ENCODE results near the gene GNAI2.

The GNAI2 gene

DNA sequence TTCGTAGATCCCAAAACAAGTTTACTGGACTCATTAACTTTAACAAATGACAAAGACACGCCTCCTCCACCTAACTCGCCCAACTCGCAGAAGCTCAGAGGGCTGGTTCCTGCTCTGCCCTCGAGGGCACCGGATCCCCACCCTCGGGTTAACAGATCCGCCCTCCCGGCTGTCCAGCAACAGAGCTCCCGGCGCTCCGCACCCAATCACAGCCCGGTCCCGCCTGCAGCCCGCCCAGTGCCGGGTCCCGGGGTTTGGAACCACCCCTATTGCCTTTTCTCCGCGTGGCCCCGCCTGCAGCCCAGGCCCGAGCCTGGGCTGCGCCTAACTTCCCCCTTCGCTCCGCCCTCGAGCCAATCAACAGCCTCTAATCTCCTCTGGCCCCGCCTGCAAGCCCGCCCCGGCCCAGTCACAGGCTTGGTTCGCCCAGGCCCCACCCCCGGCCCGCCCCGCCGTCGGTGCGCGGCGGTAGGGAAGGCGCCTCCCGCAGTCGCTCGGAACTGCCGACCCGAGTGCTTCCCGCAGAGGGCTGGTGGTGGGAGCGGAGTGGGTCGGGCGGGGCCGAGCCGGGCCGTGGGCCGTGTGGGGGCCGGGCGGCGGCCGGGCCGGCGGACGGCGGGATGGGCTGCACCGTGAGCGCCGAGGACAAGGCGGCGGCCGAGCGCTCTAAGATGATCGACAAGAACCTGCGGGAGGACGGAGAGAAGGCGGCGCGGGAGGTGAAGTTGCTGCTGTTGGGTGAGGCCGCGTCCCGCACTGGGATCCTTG, at the start of gene GNAI2:
GNAI2 (plus strand) TSS at position 489 of the 768 bp plus-strand sequence; CDS start at position 621, 132 bp downstream.
- DNase-seq (ENCODE audit: low spot score), result peak; percentile 99

DNA sequence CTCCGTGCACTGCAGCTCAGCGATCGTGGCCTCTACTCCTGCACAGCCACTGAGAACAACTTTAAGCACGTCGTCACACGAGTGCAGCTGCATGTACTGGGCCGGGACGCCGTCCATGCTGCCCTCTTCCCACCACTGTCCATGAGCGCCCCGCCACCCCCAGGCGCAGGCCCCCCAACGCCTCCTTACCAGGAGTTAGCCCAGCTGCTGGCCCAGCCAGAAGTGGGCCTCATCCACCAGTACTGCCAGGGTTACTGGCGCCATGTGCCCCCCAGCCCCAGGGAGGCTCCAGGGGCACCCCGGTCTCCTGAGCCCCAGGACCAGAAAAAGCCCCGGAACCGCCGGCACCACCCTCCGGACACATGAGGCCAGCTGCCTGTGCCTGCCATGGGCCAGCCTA, 48.3 kb upstream of the GNAI2 start:
- no peak for DNase-seq (ENCODE audit: low spot score)

DNA sequence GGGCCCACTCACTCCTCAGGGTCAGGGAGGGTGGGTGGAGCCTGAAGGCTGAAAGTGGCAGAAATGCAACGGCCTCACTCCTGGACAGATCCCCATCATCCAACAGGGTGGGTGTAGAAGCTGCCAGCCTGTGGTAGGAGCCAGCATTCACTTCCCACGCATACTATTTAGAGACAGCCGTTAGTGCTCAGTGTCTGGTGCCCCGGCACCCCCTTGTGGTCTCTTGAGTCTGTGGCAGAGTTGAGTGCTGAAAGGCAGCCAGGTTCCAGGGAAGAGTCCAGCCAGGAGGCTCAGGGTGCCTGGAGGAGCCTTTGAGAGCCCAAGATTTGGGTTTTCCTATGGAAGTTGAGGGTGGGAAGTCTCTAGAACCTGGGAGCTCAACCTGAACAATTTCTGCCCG, 46.7 kb upstream of the GNAI2 start:
- DNase-seq (ENCODE audit: low spot score), result peak; percentile 81

DNA sequence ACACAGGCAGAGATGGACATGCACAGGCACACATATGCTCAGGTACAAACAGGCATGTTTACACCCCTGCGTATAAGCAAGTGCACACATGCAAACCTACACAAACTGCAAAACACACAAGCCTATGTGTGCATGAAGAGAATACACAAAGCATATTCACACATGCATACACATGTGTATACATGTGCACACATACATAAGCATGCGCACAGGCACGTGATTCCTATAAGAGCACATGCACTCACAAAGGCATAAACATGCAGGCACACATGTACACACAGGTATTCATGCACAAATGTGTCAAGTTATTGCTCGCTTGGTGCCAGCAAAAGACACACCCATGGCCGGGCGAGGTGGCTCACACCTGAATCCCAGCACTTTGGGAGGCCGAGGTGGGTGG, 46.0 kb upstream of the GNAI2 start:
- no peak for DNase-seq (ENCODE audit: low spot score)

DNA sequence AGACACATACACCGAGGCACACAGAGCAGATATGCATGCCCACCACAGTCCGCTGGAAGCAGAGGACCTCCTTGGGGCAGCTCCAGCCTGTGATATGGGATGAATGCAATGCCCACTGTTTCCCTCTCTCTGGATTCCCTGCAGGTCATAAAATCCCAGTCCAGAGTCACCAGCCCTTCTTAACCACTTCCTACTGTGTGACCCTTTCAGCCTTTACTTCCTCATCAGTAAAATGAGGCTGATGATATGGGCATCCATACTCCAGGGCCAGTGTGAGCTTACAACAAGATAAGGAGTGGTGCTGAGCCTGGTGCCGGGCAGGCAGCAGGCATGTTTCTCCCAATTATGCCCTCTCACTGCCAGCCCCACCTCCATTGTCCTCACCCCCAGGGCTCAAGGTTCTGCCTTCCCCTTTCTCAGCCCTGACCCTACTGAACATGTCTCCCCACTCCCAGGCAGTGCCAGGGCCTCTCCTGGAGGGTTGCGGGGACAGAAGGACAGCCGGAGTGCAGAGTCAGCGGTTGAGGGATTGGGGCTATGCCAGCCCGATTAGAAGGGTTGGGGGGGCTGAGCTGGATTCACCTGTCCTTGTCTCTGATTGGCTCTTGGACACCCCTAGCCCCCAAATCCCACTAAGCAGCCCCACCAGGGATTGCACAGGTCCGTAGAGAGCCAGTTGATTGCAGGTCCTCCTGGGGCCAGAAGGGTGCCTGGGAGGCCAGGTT, 44.9 kb upstream of the GNAI2 start, which contains the start of gene GNAT1:
GNAT1 (plus strand) TSS at position 675 of the 725 bp plus-strand sequence. CDS start 116 bp downstream, outside the sequence.
- no peak for DNase-seq (ENCODE audit: low spot score)

DNA sequence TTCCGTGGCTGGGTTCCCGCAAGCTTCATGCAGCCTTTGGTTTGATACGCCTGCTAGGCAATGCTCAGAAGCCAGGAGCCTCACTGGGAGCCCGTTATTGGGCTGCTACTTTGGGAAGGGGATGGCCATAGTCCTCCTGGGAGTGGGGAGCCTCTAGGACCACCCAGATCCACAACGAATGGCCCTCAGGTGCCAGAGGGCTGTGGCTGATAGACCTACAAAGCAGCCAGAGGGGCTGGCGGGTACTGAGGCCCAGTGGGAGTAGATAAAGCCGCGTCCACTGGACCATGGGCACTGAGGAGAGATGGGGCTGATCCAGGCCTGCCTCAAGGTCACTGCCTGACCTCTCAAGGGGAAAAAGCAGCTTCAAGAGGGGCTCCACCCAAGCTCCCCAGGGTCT, 43.9 kb upstream of the GNAI2 start:
- no peak for DNase-seq (ENCODE audit: low spot score)

DNA sequence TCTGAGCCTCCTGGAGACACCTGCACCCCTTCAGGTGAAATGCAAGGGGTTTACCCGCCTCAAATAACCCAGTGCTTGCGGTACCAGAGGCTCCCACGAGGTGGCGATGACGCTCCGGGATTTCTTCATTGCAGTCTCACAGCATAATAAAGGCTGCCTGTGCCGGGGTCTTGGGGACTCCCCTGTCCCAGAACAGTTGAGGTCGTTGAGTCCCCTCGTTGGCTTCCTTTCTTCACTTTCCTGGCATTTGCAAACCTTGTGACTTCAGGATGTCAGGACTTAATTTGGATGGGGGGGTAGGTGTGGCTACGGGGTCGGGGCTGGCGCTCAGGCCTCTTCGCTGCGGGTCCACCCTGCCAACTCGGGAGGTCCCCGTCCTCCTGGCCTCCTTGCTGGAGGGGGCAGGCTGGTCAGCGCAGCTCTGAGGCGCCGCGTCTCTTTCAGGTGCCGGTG, 43.3 kb upstream of the GNAI2 start:
- DNase-seq (ENCODE audit: low spot score), result peak; percentile 91

DNA sequence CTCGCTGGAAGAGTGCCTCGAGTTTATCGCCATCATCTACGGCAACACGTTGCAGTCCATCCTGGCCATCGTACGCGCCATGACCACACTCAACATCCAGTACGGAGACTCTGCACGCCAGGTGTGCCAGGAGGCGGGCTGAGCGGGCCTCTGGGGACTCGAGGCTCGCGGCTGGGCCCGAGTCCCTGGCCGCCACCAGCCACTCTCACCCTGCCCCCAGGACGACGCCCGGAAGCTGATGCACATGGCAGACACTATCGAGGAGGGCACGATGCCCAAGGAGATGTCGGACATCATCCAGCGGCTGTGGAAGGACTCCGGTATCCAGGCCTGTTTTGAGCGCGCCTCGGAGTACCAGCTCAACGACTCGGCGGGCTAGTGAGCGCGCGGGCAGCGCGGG, 42.7 kb upstream of the GNAI2 start:
- no peak for DNase-seq (ENCODE audit: low spot score)

GRCh38 chr3:50193746-50194127, 42.3 kb upstream of the GNAI2 start:
- no peak for DNase-seq (ENCODE audit: low spot score)

GRCh38 chr3:50194128-50194902, 41.7 kb upstream of the GNAI2 start:
- DNase-seq (ENCODE audit: low spot score), result peak; percentile 86

- no peak for DNase-seq (ENCODE audit: low spot score)
These were observed 41.0 kb upstream of the GNAI2 start for GRCh38 chr3:50194903-50195500.

GRCh38 chr3:50195501-50196252, 40.3 kb upstream of the GNAI2 start:
- DNase-seq (ENCODE audit: low spot score), result no peak

DNA sequence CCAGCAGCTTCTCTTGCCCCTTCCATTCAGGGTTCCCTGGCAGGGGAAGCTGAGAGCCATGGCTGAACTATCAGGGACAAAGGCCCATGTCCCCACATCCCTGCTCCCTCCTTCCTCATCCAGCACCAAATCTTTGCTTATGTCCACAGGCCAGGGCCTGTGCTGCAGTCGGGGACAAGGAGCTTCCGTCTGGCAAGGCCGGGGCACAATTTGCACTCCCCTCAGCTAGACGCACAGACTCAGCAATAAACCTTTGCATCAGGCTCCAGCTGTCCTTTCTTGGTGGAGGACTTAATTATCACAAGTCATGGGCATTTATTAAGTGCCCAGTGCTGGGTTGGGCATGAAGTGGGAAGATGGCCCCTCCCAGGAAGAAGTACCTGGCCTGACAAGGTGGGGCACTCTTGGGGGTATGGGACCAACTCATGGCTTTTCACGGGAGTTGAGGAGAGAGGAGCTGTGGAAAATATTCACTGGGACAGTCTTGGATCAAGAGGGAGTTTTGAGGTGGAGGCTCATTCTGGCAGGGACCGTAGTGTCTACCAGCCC, 39.7 kb upstream of the GNAI2 start:
- no peak for DNase-seq (ENCODE audit: low spot score)

DNA sequence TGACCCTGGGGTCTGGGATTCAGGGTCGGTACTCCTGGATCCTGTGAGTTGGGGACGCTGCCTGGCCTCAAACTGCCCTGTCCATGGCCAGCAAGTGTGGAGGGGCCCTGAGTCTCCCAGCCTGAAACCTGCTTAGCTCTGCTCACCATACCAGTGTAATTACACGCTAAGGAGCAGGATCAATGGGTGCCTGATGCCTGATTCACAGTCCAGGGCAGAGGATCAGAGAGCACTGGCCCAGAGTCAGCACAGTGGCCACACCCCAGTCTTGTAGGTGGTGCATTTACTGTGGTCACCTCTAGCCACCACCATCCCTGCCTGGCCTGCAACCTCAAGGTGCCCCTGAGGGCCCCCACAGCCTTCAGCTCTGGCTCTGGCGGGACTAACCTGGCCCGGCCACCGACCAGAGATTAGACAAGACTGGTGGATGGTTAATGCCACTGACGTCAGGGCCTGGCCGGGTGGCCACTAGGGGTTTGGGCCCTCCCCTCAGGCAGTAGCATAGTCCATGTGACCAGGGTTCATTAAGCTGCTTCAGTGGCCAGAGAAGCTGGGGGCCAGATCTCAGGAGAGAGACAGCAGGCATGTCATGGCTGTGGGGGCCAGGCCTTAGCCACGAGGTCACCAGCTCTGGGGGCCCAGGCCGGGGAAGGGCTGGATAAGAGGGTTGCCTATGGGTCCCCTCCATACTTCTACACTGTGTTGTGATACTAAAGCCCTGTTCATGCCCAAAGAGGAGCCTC, 34.3 kb upstream of the GNAI2 start:
- no peak for DNase-seq (ENCODE audit: low spot score)

DNA sequence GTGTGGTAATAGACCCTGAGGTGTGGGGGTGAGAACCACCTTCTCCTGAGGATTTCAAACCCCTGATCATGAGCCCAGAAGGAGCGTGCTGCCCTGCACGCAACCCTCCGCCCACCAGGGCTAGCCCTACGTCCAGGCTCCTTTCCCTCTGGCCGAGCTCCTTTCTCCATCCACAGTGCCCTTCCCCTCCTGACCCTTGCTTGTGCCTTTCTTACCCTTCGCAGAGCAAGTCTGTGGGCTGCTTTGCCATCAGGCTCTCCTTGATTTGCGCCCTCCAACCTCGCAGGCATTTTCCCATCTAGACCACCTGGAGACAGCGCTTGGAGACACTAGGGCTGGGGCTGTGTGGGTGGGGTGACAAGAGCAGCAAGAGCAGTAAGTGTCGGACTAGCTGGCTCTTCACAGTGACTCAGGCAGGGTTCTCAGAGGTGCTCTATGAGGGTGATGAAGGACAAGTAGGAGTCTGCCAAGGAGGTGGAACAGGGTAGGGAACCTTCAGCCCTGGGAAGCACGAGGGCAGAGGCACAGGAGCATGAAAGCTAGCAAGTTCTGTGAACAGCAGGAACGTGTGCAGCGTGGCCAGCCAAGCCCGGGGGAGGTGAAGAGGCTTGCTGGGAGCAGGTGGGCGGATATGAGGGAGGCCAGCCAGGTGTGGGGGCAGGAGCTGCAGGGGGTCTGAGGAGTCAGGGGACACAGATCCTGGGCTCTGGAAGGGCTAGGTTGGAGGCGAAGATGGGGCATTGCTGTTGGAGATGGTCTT, 33.5 kb upstream of the GNAI2 start:
- DNase-seq (ENCODE audit: low spot score), result no peak

DNA sequence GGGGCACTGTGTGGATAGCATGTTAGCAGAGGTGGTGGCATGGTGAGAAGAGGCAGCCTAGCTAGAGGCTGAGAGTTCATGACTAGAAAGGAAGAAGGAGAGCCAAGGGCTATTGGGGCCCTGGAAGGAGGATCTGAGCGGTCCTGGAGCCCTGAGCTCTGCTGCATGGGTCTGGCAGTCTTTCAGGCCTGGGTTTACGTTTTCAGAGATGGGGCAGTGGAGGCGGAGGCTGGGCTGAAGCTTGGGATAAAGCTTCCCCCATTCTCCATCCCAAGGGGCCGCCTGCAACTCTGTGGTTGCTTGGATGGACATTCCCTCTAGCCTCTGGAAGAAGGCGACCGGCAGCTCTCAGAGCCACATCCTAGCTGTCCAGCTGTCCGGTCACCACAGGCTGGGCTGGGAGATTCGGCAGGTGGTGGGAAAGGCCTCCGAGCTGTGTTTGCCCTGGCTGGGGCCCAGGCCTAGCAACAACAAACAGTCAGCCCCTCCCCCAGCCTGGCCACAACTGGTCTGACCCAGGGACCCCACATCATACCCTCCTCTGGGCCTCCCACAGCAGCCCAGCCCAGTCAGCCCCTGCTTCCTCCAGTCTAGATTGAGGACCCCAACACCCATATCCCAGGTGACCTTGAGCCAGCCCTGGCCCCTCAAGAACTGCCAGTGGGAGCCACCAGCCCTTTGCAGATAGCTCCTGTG, 32.7 kb upstream of the GNAI2 start:
- DNase-seq (ENCODE audit: low spot score), result no peak

DNA sequence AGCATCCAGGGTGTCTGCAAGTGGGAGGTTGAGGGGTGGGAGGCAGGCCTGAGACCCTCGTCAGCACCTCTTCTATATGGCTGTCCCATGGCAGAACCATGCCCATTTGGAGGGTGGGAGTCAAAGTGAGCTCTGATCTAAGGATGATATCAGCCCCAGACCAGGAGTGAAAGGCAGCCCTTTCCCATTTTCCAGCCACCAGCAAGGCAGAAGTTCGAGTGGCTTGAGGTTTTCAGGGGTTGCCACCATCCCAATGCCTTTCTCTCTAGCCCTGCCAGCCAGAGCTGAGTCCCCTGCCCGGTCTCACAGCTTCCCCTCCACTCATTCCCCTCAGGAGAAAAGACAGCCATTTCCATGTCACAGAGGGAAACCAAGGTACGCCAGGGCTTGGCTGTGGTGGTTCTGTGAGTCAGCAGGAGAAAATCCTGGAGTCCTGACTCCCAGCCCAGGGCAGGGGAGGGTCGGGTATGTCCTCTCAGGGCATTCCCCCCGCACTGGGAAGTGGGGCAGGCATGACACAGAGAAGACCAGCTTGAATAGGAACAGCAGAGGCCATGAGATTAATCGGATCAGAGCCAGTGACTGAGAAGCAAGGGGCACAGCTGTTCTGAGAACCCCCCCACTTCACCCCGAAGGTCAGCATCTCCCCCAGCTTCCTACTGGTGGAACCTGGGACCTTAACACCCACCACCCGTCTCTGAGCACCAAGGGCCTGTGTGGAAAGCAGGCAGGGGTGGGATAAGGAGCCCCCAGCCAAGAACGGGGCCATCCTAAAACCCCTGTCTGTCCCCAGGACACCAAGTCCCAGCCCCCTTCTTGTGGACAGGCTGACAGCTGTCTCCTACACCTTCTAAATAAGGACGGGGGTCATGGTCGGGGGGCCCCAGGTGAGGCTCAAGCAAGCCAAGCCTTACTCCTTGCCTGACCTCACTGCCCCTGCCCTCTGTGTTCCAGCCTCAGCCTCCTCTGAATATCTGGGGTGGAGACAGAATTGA, 31.9 kb upstream of the GNAI2 start:
- DNase-seq (ENCODE audit: low spot score), result no peak
